Mesodermal cell (in vitro differentiated cells): ENCODE results near the gene RANBP17.

Experiments
- H3K27ac ChIP-seq: 2 replicates; pipeline ENCODE4 v1.7.0; 2013; ENCODE audit warnings: mild to moderate bottlenecking, low read depth, low read length, moderate library complexity; ENCODE audit not compliant: severe bottlenecking
- H3K36me3 ChIP-seq: 2 replicates; pipeline ENCODE4 v1.7.1; 2013; ENCODE audit warnings: mild to moderate bottlenecking, low read length, moderate library complexity; ENCODE audit not compliant: control insufficient read depth, insufficient read depth
- H3K4me1 ChIP-seq: one replicate; pipeline ENCODE4 v1.7.1; 2013; ENCODE audit warnings: mild to moderate bottlenecking, low read length; ENCODE audit not compliant: insufficient read depth, control insufficient read depth, poor library complexity, severe bottlenecking
- H3K4me3 ChIP-seq: 2 replicates; pipeline ENCODE4 v1.7.0; 2013; ENCODE audit warnings: low read length, control low read depth, mild to moderate bottlenecking; ENCODE audit not compliant: insufficient read depth, poor library complexity, severe bottlenecking; ENCODE audit errors: extremely low read depth
- H3K9me3 ChIP-seq: 2 replicates; pipeline ENCODE4 v1.7.1; 2013; ENCODE audit warnings: mild to moderate bottlenecking, low read length, moderate library complexity; ENCODE audit not compliant: control insufficient read depth
- WGBS, 2 experiments: methylation state at CpG; one replicate each; pipeline ENCODE4 v1.1.5; 2013; ENCODE audit warnings: missing lambda C conversion rate in 2 of 2; ENCODE audit not compliant: insufficient coverage in 2 of 2; 5-methylcytosine and 5-hydroxymethylcytosine counted together

Gene RANBP17

GRCh38 chr5:171330021-171330420 is 468.2 kb downstream of the RANBP17 start:
- H3K4me1 ChIP-seq: no peaks in the 10 kb centered on the region
- 80 to 87% methylated on average over 4 to 5 of the region's 8 CpGs for WGBS, 2 experiments
- no peaks in the 10 kb centered on the region for H3K36me3 ChIP-seq
- no peak overlapping the region for H3K4me3 ChIP-seq
- no peaks in the 10 kb centered on the region for H3K9me3 ChIP-seq
- H3K27ac ChIP-seq: no peak overlapping the region

GRCh38 chr5:171335616-171336015 is 473.8 kb downstream of the RANBP17 start:
- Histone ChIP-seq H3K9me3 (no peaks in the 10 kb centered on the region), H3K4me3 (no peak overlapping the region), H3K27ac (no peak overlapping the region), H3K36me3 (no peaks in the 10 kb centered on the region), H3K4me1 (no peaks in the 10 kb centered on the region)
- WGBS, 2 experiments: 73 to 79% methylated on average over 6 to 7 of the region's 8 CpGs

DNA sequence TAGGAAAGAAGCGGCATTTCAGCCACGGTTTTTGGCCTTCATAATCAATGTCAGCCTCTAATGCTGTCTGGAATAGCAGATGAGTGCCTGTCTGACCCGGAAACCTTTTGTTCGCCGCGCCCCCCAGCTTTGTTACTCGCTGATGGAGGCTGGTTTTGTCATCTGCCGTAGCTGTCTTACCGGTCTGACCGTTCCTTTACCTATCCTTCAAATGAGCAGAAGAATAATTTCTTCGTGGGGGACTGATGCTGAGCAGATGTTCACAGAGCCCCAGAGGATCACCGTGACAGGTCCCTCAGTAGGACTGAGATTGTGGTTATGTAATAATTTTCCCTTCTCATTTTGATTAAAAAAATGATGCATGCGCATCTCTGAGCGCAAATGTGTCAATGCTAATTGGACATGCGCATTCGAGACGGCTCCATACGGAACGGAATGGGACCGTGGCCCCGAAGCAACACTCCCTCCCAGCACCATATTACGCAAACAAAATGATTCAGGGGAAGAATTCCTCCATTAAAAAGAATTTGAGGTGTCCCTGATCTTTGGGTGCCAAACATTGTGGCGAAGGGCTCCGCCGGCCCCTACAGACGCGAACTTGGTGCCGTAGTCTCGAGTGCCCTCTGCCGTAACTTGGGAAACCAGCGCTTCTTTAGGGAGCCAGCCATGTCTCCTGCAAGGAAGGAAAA is 474.8 kb downstream of the RANBP17 start:
- WGBS, 2 experiments: 36 to 48% methylated on average over 27 to 28 of the region's 31 CpGs
- Histone ChIP-seq H3K36me3 (no peaks in the 10 kb centered on the region), H3K9me3 (no peaks in the 10 kb centered on the region), H3K4me1 (no peaks in the 10 kb centered on the region), H3K4me3 (peak overlapping the region; percentile 21), H3K27ac (no peak overlapping the region)

DNA sequence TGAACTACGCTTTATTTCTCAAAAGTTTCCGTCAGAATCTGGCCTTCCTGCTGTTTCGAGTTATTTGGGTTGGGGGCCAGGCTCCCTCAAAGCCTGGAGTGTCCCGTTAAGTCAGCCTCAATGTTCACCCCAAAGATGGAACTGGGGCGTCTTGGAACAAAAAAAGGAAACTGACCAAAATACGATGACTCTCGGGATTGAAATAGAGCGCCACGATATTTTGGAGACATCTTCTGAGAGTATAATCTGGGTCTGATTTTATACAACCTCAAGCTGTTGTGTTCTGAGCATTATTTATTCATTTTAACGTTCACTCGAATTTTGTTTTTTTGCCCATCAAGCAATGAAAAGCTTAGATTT is 475.4 kb downstream of the RANBP17 start:
- no peak overlapping the region for H3K27ac ChIP-seq
- H3K4me1 ChIP-seq: no peaks in the 10 kb centered on the region
- 48 to 61% methylated on average over 9 to 10 of the region's 11 CpGs for WGBS, 2 experiments
- H3K4me3 ChIP-seq: peak overlapping the region; percentile 21
- no peaks in the 10 kb centered on the region for H3K36me3 ChIP-seq
- no peaks in the 10 kb centered on the region for H3K9me3 ChIP-seq

- no peaks in the 10 kb centered on the region for H3K9me3 ChIP-seq
- H3K4me3 ChIP-seq: no peak overlapping the region
Measured at GRCh38 chr5:171340042-171340441, 478.2 kb downstream of the RANBP17 start.

GRCh38 chr5:171340491-171340890 is 478.7 kb downstream of the RANBP17 start:
- Histone ChIP-seq H3K9me3 (no peaks in the 10 kb centered on the region), H3K27ac (no peak overlapping the region), H3K4me1 (no peaks in the 10 kb centered on the region), H3K4me3 (no peak overlapping the region), H3K36me3 (no peaks in the 10 kb centered on the region)
- 63 to 75% methylated on average over 1 to 2 of the region's 6 CpGs for WGBS, 2 experiments

More at GRCh38 chr5:171340042-171340441, 478.2 kb downstream of the RANBP17 start:
- Histone ChIP-seq H3K4me1 (no peaks in the 10 kb centered on the region), H3K27ac (no peak overlapping the region), H3K36me3 (no peaks in the 10 kb centered on the region)

- Histone ChIP-seq H3K4me1 (no peaks in the 10 kb centered on the region), H3K9me3 (no peaks in the 10 kb centered on the region), H3K27ac (no peak overlapping the region), H3K4me3 (no peak overlapping the region), H3K36me3 (no peaks in the 10 kb centered on the region)
- 55 to 65% methylated on average over 16 to 17 of the region's 17 CpGs for WGBS, 2 experiments
Measured at GRCh38 chr5:171342362-171343111, 480.7 kb downstream of the RANBP17 start.

DNA sequence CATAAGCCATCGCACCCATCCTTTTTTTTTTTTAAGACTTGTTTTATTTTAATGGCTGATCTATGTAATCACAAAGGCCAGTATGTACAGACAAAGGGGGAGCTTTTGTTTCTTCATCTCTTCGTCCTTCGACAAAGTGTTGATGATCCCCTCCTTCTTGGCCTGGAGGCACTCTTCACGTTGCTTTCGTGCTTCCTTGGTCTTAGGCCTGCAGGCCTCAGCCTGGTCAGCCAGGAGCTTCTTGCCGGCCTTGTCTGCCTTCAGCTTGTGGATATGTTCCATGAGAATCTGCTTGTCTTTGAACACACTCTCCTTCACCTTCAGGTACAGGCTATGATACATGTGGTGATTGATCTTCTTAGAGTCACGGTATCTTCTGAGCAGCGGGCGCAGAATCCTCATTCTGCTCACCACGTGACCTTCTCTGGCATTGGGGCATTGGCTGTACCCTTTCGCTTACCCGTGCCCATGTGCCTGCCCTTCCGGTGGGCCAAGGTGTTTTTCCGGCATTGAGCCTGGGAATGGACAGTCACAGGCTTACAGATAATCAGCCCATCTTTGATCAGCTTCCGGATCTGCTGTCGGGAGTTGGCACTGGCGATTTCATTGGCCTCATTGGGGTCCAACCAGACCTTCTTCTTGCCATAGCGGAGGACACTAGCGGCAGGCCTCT is 483.3 kb downstream of the RANBP17 start:
- 92 to 95% methylated on average over 15 to 17 of the region's 19 CpGs for WGBS, 2 experiments
- Histone ChIP-seq H3K4me3 (no peak overlapping the region), H3K36me3 (no peaks in the 10 kb centered on the region), H3K4me1 (no peaks in the 10 kb centered on the region), H3K27ac (no peak overlapping the region), H3K9me3 (no peaks in the 10 kb centered on the region)
